Embryonic facial prominence (tissue), 1 donor: ENCODE data around the gene OR2A1.
"Not testable (repeated sequence)": the region's sequence is repeated elsewhere in the genome, so short reads cannot be mapped to it uniquely, and the experiment has no call there.

ENCODE experiments used
- DNase-seq: peaks from one replicate; pipeline ENCODE4 v3.0.0-alpha.2; 2016; ENCODE audit errors: extremely low spot score

OR2A1 gene

DNA sequence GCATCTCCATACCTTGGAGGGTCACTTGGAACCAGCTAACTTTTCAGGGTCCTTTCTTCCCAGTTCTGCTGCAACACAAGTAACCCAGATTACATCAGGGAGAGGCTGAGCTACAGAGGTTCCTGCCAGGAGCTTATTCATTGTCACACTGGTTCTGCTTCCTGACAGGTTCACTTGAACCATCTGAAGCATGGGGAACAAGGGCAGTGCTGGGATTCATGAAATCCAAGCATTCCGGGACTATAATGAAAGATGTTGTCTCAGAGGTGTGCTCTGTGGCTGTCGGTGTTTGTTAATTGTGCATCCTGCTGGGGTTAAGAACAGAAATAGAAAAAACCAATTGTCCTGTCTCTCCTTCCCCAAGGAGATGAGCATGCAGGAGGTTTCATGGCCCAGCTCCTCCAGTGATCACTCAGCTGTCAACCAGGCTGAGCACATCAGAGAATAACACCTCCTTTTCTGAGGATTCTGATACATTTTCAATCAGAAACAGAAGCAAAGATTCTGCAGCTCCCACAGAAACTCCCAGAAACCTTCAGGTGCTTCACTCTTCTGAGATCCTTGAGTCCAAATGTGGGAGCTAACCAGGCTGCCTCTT, at the start of gene OR2A1:
TSS of gene OR2A1 (plus strand) at position 548 of the 598 bp plus-strand sequence. CDS start 5,706 bp downstream, outside the sequence.
- not testable (repeated sequence) for DNase-seq

- DNase-seq = not testable (repeated sequence)
Measured at GRCh38 chr7:144264692-144265091, 47.5 kb upstream of the OR2A1 start, which contains the start of gene OR2A7. TSS of gene OR2A7 (minus strand) at chr7:144264792. CDS start at chr7:144259628, 5,164 bp downstream.

GRCh38 chr7:144269188-144269587, 43.0 kb upstream of the OR2A1 start, which contains the start of gene CTAGE8:
TSS of gene CTAGE8 (minus strand) at chr7:144269288. CDS start at chr7:144269250, 38 bp downstream.
- not testable (repeated sequence) for DNase-seq

GRCh38 chr7:144275281-144275680, 36.9 kb upstream of the OR2A1 start:
- DNase-seq = not testable (repeated sequence)

DNA sequence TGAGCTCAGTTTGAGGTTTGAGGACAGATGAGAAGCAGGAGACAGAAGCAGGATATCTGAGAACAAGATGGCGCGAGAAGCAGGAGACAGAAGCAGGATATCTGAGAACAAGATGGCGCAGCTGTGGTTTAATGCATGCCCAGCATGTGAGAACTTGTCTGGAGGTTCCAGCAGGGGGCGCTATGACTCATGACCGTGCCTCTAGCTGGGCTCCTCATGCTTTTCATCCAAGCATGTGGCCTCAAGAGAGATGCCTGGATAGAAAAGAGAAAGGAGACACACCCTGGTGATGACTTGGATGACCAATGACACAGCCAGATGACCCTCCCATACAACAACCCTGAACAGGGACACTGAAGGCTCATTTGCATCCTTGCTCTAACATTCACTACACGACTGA, 32.2 kb upstream of the OR2A1 start:
- DNase-seq = not testable (repeated sequence)

DNA sequence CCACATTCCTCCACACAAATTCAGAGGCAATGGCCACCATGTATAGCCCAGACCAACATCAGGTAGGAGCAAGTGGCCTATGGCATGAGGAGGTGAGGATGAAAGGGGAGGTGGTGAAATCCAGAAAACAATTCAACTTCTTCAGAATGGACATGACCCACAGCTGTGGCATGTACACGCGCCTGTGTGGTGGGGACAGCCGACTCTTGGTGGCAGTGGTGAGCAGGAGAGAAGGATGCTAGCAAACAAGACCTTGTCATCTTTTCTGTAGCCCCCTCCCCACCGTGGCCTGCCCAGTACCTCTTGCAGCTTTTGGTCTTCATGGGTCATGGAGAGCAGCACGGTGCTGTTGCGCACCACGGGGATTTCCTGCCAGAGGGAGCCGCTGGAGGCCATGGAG, 30.2 kb upstream of the OR2A1 start:
- DNase-seq = not testable (repeated sequence)

GRCh38 chr7:144282490-144282889, 29.7 kb upstream of the OR2A1 start:
- DNase-seq = not testable (repeated sequence)

DNA sequence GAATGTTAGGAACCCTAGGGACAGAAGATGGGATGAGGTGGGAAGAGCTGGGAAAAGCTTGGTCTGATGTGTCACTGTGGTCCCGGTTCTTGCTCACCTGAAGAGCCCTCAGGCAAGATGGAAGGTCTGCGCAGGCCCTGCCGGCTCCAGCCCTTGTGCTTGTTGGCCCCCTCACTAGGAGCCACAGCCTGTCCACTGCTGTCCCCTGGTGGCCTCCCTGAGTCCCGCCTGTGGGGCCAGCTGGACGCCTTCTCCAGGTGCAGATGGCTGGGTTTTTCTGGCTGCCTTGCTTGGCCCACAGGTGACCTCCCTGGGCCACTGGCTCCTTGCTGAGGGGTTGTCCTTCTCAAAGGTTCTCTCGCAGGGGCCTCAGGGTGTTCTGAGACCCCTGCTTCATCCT, 28.5 kb upstream of the OR2A1 start:
- not testable (repeated sequence) for DNase-seq

DNA sequence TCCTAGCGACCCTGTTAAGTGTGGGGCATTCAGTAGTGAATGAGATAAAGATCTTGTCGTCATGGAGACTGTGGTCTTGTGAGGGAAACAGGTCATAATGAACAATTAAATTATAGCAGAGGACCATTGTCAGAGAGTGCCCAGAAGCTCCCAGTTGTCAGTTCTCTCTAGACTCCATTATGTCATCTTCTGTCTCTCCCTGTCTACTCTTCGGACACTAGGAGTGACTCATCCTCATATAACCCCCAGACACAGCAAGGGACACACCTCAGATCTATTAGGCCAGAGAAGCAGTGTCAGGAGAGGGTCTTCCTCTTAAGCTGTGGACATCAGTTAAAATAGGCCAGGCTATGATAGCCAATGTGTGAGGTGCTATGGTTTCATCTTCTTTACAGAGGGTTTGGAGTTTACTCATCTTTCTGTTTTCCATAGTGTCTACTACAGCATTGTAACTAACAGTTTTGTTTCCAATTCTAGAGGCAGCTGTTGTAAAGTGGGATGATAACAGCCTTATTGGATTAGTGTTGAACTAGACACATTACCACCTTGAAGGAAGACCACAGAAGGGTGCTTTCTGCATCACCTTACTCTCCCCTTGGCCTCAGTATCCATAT, 24.9 kb upstream of the OR2A1 start:
- not testable (repeated sequence) for DNase-seq

DNA sequence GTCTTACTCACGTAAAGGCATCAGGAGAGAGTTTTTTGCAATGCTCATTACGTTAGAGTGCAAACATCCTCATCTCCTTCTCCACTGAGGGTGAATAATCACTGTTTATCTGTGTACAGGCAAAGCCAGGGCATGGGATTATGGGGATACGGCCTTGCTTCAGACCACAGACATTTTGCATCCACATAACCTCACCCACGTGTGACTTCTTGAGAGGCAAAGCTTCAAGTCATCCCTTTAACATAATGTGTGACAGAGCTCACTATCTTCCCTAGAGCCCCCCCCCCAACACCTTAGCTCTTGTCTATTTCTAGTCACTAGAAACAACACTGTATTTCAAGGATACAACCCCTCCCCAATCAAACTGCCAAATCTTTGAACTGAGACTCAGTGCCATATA, 20.6 kb upstream of the OR2A1 start:
- not testable (repeated sequence) for DNase-seq

DNA sequence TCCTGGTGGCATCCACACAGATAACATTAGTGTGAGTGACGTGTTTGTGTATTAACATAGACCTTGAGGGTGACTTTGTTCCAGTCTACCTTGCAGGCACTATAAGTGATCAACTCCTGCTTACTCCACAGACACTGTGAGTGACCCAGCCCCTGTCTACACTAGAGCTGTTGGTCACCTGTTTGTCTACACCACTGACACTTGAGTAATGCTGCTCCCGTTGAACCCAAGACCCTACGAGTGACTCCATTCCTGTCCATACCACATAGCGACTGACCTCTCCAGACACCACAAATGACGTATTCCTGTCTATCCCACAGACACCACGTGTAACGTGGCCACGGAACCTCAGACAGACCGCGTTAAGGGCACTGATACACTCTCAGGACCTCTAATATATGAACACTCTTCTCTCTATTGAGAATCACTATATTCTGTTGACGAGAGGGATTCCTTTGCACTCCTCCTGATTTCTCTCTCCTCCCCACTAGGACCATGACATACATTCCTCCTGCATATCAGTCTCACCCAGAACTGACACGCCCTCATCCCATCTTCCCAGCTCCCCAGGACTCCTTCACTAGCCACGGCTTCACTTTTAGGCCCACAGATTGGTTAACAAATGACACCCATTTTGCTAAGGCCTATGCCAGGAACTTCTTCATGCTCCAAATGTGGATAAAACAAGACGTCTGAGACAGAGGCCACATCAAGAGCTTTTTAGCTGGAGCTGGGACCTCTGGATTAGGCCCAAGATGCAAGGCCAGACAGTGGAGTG, 19.6 kb upstream of the OR2A1 start:
- DNase-seq = not testable (repeated sequence)

- not testable (repeated sequence) for DNase-seq
Measured at GRCh38 chr7:144293794-144294499, 18.3 kb upstream of the OR2A1 start.

GRCh38 chr7:144302578-144303303, 9.5 kb upstream of the OR2A1 start:
- not testable (repeated sequence) for DNase-seq

- DNase-seq = not testable (repeated sequence)
Measured at GRCh38 chr7:144303607-144304006, 8.6 kb upstream of the OR2A1 start.

- not testable (repeated sequence) for DNase-seq
Measured at GRCh38 chr7:144305156-144305555, 7.1 kb upstream of the OR2A1 start.

- DNase-seq = not testable (repeated sequence)
Measured at GRCh38 chr7:144309702-144310101, 2.5 kb upstream of the OR2A1 start.

DNA sequence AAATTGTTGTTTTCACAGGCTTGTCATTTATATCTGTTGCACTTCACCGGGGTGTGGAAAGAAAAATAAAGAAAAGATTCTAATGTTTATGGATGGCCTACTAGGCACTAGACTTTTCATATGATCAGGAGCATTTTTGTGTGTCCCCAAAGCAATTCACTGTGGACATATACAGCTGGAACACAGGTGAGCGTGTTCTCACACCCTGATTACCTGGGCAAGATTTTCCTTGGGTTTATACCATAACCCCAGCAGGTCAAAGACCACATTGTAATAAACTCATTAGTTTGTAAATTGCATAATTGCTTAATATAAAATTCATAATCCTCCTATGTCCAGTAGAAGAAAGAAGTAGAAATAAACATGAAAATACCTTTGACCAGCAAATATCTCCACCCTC, 1.0 kb upstream of the OR2A1 start:
- not testable (repeated sequence) for DNase-seq

DNA sequence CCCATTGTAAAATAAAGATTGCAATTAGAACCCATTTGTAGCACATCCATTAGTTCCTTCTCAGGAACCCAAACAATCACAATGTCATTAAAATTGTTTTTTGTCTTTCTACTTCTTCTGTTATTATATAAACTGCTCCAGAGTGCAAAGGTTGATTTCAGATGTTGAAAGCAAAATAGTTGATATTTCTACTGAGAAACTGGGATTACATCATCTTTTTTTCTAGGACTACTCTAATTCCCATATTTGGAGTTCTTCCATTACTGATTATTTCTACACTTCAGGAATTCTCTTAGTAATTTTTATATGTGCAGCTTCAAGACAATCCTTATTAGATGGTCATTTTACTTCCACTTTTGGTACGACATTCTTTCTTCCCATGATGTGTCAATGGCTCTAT, 5.3 kb downstream of the OR2A1 start:
- DNase-seq = not testable (repeated sequence)

- not testable (repeated sequence) for DNase-seq
Measured at GRCh38 chr7:144319547-144319946, 7.3 kb downstream of the OR2A1 start.

DNA sequence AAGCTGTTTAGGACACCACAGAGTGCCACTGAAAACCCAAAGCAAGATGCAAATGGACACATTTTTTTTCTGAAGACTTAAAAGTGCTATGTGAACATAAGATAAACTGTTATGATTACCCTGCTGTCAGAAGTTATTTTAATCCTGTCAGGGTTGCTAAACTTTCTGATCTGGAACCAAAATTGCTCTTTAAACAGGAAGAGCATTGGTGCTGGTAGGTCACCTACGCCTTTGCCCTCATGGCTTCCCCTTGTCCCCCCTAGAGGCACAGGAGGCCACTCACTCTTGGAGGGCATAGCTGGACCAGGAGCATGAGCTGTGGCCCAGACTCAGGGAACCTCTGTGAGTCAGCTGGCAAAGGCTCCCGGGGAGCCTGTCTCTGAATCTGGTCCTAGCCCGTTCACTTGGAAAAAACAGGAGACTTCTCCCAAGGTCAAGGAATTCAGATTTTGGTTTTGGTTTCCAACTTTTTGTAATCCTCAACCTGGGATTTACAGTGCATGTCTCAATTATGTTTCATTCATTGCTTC, 9.5 kb downstream of the OR2A1 start:
- not testable (repeated sequence) for DNase-seq

GRCh38 chr7:144323359-144323758, 11.1 kb downstream of the OR2A1 start:
- DNase-seq = not testable (repeated sequence)
